Liver (tissue), 9 donors: ENCODE results near the gene COMTD1. TPM values are rescaled to one million over a fixed set of nuclear protein-coding genes. Genes with fewer than 3 reads are reported as not detected.
"Not testable (repeated sequence)": the region's sequence is repeated elsewhere in the genome, so short reads cannot be mapped to it uniquely, and the experiment has no call there.

Experiments used
- DNase-seq: peaks from one replicate; pipeline ENCODE4 v3.0.0-alpha.2; 2017; ENCODE audit warnings: low spot score
- H3K27ac ChIP-seq, 2 donors: one replicate each; pipeline ENCODE4 v1.7.0; 2013; ENCODE audit warnings: inconsistent platforms in 2 of 2, low read length in 2 of 2, control low read depth in 1 of 2, low read depth in 1 of 2, mild to moderate bottlenecking in 1 of 2
- H3K27me3 ChIP-seq, 4 donors: one replicate each; pipeline versions ENCODE4 v1.6.1 to v1.7.0; 2013; ENCODE audit warnings: low read length in 3 of 4, inconsistent platforms in 1 of 4, mild to moderate bottlenecking in 1 of 4, moderate library complexity in 1 of 4; ENCODE audit not compliant: control insufficient read depth in 4 of 4, insufficient read depth in 4 of 4
- H3K36me3 ChIP-seq, 4 donors: one replicate each; pipeline versions ENCODE4 v1.6.1 to v1.7.0; 2013; ENCODE audit warnings: low read length in 3 of 4, mild to moderate bottlenecking in 3 of 4, low read depth in 1 of 4, moderate library complexity in 1 of 4; ENCODE audit not compliant: control insufficient read depth in 4 of 4, insufficient read depth in 3 of 4
- H3K4me1 ChIP-seq, 4 donors: one replicate each; pipeline versions ENCODE4 v1.6.1 to v1.7.0; 2013; ENCODE audit warnings: low read length in 3 of 4, mild to moderate bottlenecking in 3 of 4, moderate library complexity in 1 of 4; ENCODE audit not compliant: control insufficient read depth in 4 of 4, insufficient read depth in 4 of 4
- H3K4me3 ChIP-seq, 3 donors: one replicate each; pipeline versions ENCODE4 v1.6.1 to v1.7.0; 2013; ENCODE audit warnings: low read length in 3 of 3, control low read depth in 1 of 3, low read depth in 1 of 3, mild to moderate bottlenecking in 1 of 3
- H3K9ac ChIP-seq, 2 donors: one replicate each; pipeline ENCODE4 v1.7.0; 2013; ENCODE audit warnings: low read length in 2 of 2, mild to moderate bottlenecking in 2 of 2, moderate library complexity in 2 of 2, control low read depth in 1 of 2, low read depth in 1 of 2
- H3K9me3 ChIP-seq, 4 donors: one replicate each; pipeline versions ENCODE4 v1.6.1 to v1.7.0; 2013; ENCODE audit warnings: low read length in 3 of 4; ENCODE audit not compliant: control insufficient read depth in 4 of 4
- ATF3 ChIP-seq: IDR thresholded peaks from 2 replicates; pipeline ENCODE4 v1.6.1; 2016; ENCODE audit warnings: antibody characterized with exemption
- FOXA1 ChIP-seq: IDR thresholded peaks from 2 replicates; pipeline ENCODE4 v1.6.1; 2016; ENCODE audit warnings: antibody characterized with exemption
- FOXA2 ChIP-seq: IDR thresholded peaks from 2 replicates; pipeline ENCODE4 v1.6.1; 2016; ENCODE audit warnings: antibody characterized with exemption
- GABPA ChIP-seq, 2 donors: IDR thresholded peaks in 1 of 2; conservative IDR thresholded peaks in 1 of 2; 2 replicates each; pipeline ENCODE4 v1.6.1; 2016; ENCODE audit warnings: antibody characterized with exemption in 2 of 2, mild to moderate bottlenecking in 1 of 2, moderate library complexity in 1 of 2
- HNF4A ChIP-seq, 2 donors: conservative IDR thresholded peaks; 2 replicates each; pipeline ENCODE4 v1.6.1; 2016; ENCODE audit warnings: antibody characterized with exemption in 2 of 2, mild to moderate bottlenecking in 2 of 2
- HNF4G ChIP-seq: IDR thresholded peaks from 2 replicates; pipeline ENCODE4 v1.6.1; 2016; ENCODE audit warnings: antibody characterized with exemption
- JUND ChIP-seq, 2 donors: IDR thresholded peaks; 2 replicates each; pipeline ENCODE4 v1.6.1; 2016; ENCODE audit warnings: antibody characterized with exemption in 2 of 2
- NR2F2 ChIP-seq: IDR thresholded peaks from 2 replicates; pipeline ENCODE4 v1.6.1; 2016; ENCODE audit warnings: antibody characterized with exemption
- RAD21 ChIP-seq, 2 donors: IDR thresholded peaks; 2 replicates each; pipeline ENCODE4 v1.6.1; 2016; ENCODE audit warnings: antibody characterized with exemption in 2 of 2, mild to moderate bottlenecking in 2 of 2
- RXRA ChIP-seq, 2 donors: IDR thresholded peaks; 2 replicates each; pipeline ENCODE4 v1.6.1; 2017 to 2018; ENCODE audit warnings: antibody characterized with exemption in 2 of 2, mild to moderate bottlenecking in 1 of 2
- ZBTB33 ChIP-seq: IDR thresholded peaks from 2 replicates; pipeline ENCODE4 v1.6.1; 2016; ENCODE audit warnings: antibody characterized with exemption
- WGBS: extraction: QIAGEN DNeasy Blood & Tissue Kit; methylation state at CpG from one replicate; pipeline ENCODE4 v1.1.7; 2013; 5-methylcytosine and 5-hydroxymethylcytosine counted together
- polyA plus RNA-seq, 2 donors: library from polyadenylated mRNA; stranded (reverse) in 1 of 2; unstranded in 1 of 2; fragments of 200-250 nt in 1 of 2; fragments of >200 nt in 1 of 2; fragmentation: Nextera tagmentation in 1 of 2; extraction: Ambion mirVana in 1 of 2; gene quantifications; one replicate each; pipeline versions ENCODE4 v1.2.1 to v1.2.3, GENCODE V29; 2013 to 2015
- total RNA-seq, 2 donors: library from RNA; depleted of rRNA; stranded (reverse); fragments of >200 nt; gene quantifications; one replicate each; pipeline ENCODE4 v1.2.3, GENCODE V29; 2014
- TF ChIP-seq, protein P1 (sequence below): fragments of 150-350 bp; IDR thresholded peaks from 2 replicates; pipeline ENCODE4 v1.5.1; 2017; ENCODE audit warnings: improper control_type of control experiment, low read depth, low read length; ENCODE audit not compliant: missing input control
- donor health status: healthy.
- donor health status: healthy.
- donor health status: healthy.
- donor health status: healthy.
- donor health status: healthy.

The COMTD1 gene
- total and polyA plus RNA-seq, 4 donors = 6.5 to 44.2 (median 26.5) TPM

- H3K9ac ChIP-seq = no peak overlapping the region
- no peak overlapping the region for H3K27ac ChIP-seq
- no peak for TF ChIP-seq RAD21 (IDR thresholded peaks at IDR 0.05)
- TF ChIP-seq, protein P1, sequence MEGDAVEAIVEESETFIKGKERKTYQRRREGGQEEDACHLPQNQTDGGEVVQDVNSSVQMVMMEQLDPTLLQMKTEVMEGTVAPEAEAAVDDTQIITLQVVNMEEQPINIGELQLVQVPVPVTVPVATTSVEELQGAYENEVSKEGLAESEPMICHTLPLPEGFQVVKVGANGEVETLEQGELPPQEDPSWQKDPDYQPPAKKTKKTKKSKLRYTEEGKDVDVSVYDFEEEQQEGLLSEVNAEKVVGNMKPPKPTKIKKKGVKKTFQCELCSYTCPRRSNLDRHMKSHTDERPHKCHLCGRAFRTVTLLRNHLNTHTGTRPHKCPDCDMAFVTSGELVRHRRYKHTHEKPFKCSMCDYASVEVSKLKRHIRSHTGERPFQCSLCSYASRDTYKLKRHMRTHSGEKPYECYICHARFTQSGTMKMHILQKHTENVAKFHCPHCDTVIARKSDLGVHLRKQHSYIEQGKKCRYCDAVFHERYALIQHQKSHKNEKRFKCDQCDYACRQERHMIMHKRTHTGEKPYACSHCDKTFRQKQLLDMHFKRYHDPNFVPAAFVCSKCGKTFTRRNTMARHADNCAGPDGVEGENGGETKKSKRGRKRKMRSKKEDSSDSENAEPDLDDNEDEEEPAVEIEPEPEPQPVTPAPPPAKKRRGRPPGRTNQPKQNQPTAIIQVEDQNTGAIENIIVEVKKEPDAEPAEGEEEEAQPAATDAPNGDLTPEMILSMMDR = no peak
- no peak for TF ChIP-seq JUND (IDR thresholded peaks at IDR 0.05)
- TF ChIP-seq FOXA1 = no peak
- TF ChIP-seq GABPA (IDR thresholded peaks at IDR 0.05 in 1 of 2, conservative IDR thresholded peaks at IDR 0.05 in 1 of 2) = no peak
- H3K36me3 ChIP-seq = no peaks in the 10 kb centered on the region
- WGBS = 90% methylated on average over 1 of the region's 1 CpG
- H3K9me3 ChIP-seq = no peaks in the 10 kb centered on the region
- no peaks in the 10 kb centered on the region for H3K4me1 ChIP-seq
- no peak for DNase-seq
- H3K4me3 ChIP-seq = no peak overlapping the region
- H3K27me3 ChIP-seq = no peaks in the 10 kb centered on the region
Observed at GRCh38 chr10:75202321-75203045, 33.3 kb downstream of the COMTD1 start.

GRCh38 chr10:75201793-75202307 is 33.9 kb downstream of the COMTD1 start:
- no peak overlapping the region for H3K4me3 ChIP-seq
- no peak overlapping the region for H3K27ac ChIP-seq
- DNase-seq = no peak
- H3K9me3 ChIP-seq = no peaks in the 10 kb centered on the region
- no peaks in the 10 kb centered on the region for H3K27me3 ChIP-seq
- no peak overlapping the region for H3K9ac ChIP-seq
- 83% methylated on average over 9 of the region's 9 CpGs for WGBS
- no peaks in the 10 kb centered on the region for H3K36me3 ChIP-seq
- H3K4me1 ChIP-seq = no peaks in the 10 kb centered on the region
- TF ChIP-seq RAD21 (IDR thresholded peaks at IDR 0.05) = no peak
- no peak for TF ChIP-seq FOXA2
- TF ChIP-seq HNF4A (conservative IDR thresholded peaks at IDR 0.05) = no peak
- TF ChIP-seq HNF4G = no peak
- TF ChIP-seq RXRA (IDR thresholded peaks at IDR 0.05) = no peak
- no peak for TF ChIP-seq ZBTB33
- TF ChIP-seq NR2F2 = no peak
- no peak for TF ChIP-seq ATF3
- no peak for TF ChIP-seq FOXA1
- TF ChIP-seq, protein P1 = no peak
- no peak for TF ChIP-seq JUND (IDR thresholded peaks at IDR 0.05)

DNA sequence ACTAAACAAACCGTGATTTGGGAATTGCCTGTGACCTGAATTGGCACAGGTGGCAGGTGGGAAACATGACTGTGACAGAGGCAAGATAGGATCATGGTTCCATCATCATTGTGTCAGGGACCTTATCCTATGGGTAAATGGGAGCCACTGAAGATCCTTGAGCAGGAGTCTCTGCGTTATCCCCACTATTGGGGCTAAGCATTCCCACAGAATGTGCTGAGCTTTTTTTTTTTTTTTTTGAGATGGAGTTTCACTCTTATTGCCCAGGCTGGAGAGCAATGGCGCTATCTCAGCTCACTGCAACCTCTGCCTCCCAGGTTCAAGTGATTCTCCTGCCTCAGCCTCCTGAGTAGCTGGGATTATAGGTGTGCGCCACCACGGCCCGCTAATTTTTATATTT is 35.8 kb downstream of the COMTD1 start:
- not testable (repeated sequence) for H3K27me3 ChIP-seq, DNase-seq, H3K36me3 ChIP-seq, H3K27ac ChIP-seq, H3K4me3 ChIP-seq, H3K9ac ChIP-seq, H3K4me1 ChIP-seq, H3K9me3 ChIP-seq
- WGBS = 95% methylated on average over 6 of the region's 6 CpGs
